ENCODE measurements around the gene LCE4A.

DNA sequence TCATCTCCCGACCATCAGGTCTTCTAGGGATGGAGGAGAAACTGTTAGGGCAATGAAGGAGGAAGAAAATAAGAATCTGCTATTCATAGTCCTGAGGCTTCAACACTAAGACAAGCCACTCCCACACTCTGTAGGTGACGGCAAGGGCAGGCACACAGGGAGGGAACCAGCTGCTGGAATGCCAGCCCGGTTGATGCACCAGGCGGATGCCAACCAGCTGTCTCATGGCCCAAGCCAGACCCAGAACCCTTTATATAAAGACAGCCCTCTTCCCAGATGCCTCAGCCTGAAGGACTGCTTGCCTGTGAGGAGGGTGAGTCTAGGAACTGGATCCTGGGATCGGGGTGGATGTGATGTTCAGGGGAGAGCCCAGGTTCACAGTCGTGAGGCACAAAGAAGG is 49.8 kb downstream of the LCE4A start, which contains the start of gene KPRP:
- no peak for TF ChIP-seq EZH2 (IDR thresholded peaks at IDR 0.05; ENCODE audit: borderline replicate concordance, control insufficient read depth, low read depth, low read length)
- TF ChIP-seq SIX5 (IDR thresholded peaks at IDR 0.05; ENCODE audit: low read depth, low read length, severe bottlenecking): no peak
- no peak for TF ChIP-seq POLR2A (IDR thresholded peaks at IDR 0.05; ENCODE audit: low read depth, low read length)
- TF ChIP-seq TCF7 (IDR thresholded peaks at IDR 0.05; ENCODE audit: borderline replicate concordance): no peak
- TF ChIP-seq, protein P1, sequence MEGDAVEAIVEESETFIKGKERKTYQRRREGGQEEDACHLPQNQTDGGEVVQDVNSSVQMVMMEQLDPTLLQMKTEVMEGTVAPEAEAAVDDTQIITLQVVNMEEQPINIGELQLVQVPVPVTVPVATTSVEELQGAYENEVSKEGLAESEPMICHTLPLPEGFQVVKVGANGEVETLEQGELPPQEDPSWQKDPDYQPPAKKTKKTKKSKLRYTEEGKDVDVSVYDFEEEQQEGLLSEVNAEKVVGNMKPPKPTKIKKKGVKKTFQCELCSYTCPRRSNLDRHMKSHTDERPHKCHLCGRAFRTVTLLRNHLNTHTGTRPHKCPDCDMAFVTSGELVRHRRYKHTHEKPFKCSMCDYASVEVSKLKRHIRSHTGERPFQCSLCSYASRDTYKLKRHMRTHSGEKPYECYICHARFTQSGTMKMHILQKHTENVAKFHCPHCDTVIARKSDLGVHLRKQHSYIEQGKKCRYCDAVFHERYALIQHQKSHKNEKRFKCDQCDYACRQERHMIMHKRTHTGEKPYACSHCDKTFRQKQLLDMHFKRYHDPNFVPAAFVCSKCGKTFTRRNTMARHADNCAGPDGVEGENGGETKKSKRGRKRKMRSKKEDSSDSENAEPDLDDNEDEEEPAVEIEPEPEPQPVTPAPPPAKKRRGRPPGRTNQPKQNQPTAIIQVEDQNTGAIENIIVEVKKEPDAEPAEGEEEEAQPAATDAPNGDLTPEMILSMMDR (IDR thresholded peaks at IDR 0.05 in 2 of 3, conservative IDR thresholded peaks at IDR 0.05 in 1 of 3; ENCODE audit: control insufficient read depth in 2 of 3, extremely low read depth in 1 of 3, insufficient read depth in 1 of 3, low read depth in 3 of 3, low read length in 3 of 3): no peak
- TF ChIP-seq STAT1 (conservative IDR thresholded peaks at IDR 0.05): no peak
- TF ChIP-seq, protein P2, sequence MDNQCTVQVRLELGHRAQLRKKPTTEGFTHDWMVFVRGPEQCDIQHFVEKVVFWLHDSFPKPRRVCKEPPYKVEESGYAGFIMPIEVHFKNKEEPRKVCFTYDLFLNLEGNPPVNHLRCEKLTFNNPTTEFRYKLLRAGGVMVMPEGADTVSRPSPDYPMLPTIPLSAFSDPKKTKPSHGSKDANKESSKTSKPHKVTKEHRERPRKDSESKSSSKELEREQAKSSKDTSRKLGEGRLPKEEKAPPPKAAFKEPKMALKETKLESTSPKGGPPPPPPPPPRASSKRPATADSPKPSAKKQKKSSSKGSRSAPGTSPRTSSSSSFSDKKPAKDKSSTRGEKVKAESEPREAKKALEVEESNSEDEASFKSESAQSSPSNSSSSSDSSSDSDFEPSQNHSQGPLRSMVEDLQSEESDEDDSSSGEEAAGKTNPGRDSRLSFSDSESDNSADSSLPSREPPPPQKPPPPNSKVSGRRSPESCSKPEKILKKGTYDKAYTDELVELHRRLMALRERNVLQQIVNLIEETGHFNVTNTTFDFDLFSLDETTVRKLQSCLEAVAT (IDR thresholded peaks at IDR 0.05): no peak
- no peak for TF ChIP-seq ZNF274 (IDR thresholded peaks at IDR 0.05; ENCODE audit: insufficient read depth, insufficient read length)
- no peak for TF ChIP-seq ZBTB4 (CRISPR knock-in tag; IDR thresholded peaks at IDR 0.05)
- no peak for TF ChIP-seq RAD21 (IDR thresholded peaks at IDR 0.05; ENCODE audit: insufficient read depth, low read depth, low read length)
- TF ChIP-seq, protein P3, sequence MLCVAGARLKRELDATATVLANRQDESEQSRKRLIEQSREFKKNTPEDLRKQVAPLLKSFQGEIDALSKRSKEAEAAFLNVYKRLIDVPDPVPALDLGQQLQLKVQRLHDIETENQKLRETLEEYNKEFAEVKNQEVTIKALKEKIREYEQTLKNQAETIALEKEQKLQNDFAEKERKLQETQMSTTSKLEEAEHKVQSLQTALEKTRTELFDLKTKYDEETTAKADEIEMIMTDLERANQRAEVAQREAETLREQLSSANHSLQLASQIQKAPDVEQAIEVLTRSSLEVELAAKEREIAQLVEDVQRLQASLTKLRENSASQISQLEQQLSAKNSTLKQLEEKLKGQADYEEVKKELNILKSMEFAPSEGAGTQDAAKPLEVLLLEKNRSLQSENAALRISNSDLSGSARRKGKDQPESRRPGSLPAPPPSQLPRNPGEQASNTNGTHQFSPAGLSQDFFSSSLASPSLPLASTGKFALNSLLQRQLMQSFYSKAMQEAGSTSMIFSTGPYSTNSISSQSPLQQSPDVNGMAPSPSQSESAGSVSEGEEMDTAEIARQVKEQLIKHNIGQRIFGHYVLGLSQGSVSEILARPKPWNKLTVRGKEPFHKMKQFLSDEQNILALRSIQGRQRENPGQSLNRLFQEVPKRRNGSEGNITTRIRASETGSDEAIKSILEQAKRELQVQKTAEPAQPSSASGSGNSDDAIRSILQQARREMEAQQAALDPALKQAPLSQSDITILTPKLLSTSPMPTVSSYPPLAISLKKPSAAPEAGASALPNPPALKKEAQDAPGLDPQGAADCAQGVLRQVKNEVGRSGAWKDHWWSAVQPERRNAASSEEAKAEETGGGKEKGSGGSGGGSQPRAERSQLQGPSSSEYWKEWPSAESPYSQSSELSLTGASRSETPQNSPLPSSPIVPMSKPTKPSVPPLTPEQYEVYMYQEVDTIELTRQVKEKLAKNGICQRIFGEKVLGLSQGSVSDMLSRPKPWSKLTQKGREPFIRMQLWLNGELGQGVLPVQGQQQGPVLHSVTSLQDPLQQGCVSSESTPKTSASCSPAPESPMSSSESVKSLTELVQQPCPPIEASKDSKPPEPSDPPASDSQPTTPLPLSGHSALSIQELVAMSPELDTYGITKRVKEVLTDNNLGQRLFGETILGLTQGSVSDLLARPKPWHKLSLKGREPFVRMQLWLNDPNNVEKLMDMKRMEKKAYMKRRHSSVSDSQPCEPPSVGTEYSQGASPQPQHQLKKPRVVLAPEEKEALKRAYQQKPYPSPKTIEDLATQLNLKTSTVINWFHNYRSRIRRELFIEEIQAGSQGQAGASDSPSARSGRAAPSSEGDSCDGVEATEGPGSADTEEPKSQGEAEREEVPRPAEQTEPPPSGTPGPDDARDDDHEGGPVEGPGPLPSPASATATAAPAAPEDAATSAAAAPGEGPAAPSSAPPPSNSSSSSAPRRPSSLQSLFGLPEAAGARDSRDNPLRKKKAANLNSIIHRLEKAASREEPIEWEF (IDR thresholded peaks at IDR 0.05; ENCODE audit: insufficient replicate concordance, low read depth, low read length): no peak
- TF ChIP-seq RCOR1 (conservative IDR thresholded peaks at IDR 0.05; ENCODE audit: low read depth, low read length): no peak
- TF ChIP-seq SMARCA5 (IDR thresholded peaks at IDR 0.05): no peak

All from GM12878 (cell line).